Esophagus squamous epithelium (tissue), 4 donors: ENCODE measurements around the gene LILRA6.
A peak's percentile ranks its signal among the peaks of the same experiment; 100 is the strongest.
"Not testable (repeated sequence)": the region's sequence is repeated elsewhere in the genome, so short reads cannot be mapped to it uniquely, and the experiment has no call there.

Experiments
- POLR2A ChIP-seq, 4 donors: fragments of 450-650 bp; IDR thresholded peaks; one replicate each; pipeline ENCODE4 v1.6.1; 2017; ENCODE audit warnings: antibody characterized with exemption in 4 of 4, mild to moderate bottlenecking in 4 of 4, moderate library complexity in 3 of 4
- TF ChIP-seq, protein P1 (sequence below), 6 experiments: fragments of 450-650 bp in 4 of 6; fragments of 200-600 bp in 2 of 6; sonication (generic) in 2 of 6; IDR thresholded peaks; one replicate each; pipeline ENCODE4 v1.5.1; 2016 to 2019; ENCODE audit warnings: antibody characterized with exemption in 6 of 6, mild to moderate bottlenecking in 4 of 6, moderate library complexity in 4 of 6

- TF ChIP-seq POLR2A (IDR thresholded peaks at IDR 0.05): peak in 1 of 4 donors; percentile 13
- TF ChIP-seq, protein P1, sequence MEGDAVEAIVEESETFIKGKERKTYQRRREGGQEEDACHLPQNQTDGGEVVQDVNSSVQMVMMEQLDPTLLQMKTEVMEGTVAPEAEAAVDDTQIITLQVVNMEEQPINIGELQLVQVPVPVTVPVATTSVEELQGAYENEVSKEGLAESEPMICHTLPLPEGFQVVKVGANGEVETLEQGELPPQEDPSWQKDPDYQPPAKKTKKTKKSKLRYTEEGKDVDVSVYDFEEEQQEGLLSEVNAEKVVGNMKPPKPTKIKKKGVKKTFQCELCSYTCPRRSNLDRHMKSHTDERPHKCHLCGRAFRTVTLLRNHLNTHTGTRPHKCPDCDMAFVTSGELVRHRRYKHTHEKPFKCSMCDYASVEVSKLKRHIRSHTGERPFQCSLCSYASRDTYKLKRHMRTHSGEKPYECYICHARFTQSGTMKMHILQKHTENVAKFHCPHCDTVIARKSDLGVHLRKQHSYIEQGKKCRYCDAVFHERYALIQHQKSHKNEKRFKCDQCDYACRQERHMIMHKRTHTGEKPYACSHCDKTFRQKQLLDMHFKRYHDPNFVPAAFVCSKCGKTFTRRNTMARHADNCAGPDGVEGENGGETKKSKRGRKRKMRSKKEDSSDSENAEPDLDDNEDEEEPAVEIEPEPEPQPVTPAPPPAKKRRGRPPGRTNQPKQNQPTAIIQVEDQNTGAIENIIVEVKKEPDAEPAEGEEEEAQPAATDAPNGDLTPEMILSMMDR (IDR thresholded peaks at IDR 0.05): not testable (repeated sequence)
Measured at GRCh38 chr19:54222474-54223276, 19.9 kb downstream of the LILRA6 start, which contains the start of gene LILRB3.
